Measurements from ENCODE around the gene CLTCL1.

Gene CLTCL1

DNA sequence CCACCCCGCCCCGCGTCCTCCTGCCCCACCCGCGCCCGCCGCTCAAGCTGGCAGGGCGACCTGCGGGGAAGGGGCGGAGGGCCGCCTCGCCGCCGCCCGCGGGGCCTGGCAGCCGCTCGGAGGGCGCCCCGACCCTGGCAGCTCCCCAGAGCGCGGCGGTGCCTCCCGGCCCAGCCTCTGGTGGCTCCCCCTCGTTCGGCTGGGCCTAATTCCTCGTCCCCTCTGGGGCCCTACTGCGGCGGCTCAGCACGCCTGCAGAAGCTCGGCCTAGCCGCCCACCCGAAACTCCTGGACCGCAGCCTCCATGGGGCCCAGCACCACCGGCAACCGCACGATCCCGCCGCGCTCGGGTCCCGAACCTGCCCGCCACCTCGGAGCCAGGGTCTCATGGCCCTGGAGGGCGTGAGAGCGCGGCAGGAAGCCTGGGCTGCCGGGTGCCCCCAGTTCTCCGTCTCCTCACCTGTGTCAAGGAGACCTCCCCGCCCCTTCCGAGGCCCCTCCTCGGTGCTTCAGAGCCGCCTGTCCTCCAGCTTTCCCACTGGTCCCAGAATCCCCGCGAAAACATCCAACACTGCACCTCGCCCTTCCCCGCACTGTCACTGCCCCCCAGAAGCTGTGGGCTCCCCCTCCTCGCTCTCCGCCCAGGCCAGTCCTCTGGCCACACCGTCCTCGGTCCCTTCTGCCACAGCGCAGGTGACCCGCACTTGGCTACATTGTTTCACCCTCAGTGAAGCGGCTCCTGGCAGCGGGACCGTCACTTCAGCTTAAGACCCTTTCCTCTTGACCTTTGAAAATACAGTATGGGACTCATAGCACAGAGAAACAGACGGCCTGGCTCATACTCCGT is 140.8 kb downstream of the CLTCL1 start:
- no peak overlapping the region for H3K4me3 ChIP-seq (replicated peaks; ENCODE audit: insufficient read depth, low read length)
- peaks cover 34% of the 10 kb centered on the region for H3K27me3 ChIP-seq (ENCODE audit: insufficient read depth, poor library complexity, severe bottlenecking)
- no peak for DNase-seq (ENCODE audit: low read depth in 1 of 2, low spot score in 1 of 2)

DNA sequence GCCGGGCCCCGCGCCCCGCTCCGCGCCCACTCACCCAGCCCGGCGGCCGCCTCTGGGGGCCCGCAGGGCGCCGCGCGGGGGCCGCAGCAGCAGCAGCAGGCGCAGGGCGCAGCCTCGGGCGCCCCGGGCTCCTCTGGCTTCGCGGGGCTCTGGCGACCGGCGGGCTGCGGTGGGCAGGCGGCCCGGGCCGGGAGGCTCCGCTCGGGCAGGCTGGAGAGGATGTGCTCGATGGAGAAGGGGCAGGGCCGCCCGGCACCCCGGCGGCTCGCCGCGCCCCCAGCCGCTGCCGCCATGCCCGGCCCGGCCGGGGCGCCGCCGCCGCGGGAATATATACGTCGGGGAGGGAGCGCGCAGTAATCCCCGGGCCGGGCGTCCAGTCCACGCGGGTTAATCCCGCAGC is 141.5 kb downstream of the CLTCL1 start, which contains the start of gene GSC2:
TSS of gene GSC2 (minus strand) at position 302 of the 400 bp plus-strand sequence. CDS start at position 293, 9 bp downstream.
- TF ChIP-seq, protein P1, sequence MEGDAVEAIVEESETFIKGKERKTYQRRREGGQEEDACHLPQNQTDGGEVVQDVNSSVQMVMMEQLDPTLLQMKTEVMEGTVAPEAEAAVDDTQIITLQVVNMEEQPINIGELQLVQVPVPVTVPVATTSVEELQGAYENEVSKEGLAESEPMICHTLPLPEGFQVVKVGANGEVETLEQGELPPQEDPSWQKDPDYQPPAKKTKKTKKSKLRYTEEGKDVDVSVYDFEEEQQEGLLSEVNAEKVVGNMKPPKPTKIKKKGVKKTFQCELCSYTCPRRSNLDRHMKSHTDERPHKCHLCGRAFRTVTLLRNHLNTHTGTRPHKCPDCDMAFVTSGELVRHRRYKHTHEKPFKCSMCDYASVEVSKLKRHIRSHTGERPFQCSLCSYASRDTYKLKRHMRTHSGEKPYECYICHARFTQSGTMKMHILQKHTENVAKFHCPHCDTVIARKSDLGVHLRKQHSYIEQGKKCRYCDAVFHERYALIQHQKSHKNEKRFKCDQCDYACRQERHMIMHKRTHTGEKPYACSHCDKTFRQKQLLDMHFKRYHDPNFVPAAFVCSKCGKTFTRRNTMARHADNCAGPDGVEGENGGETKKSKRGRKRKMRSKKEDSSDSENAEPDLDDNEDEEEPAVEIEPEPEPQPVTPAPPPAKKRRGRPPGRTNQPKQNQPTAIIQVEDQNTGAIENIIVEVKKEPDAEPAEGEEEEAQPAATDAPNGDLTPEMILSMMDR (IDR thresholded peaks at IDR 0.05; ENCODE audit: insufficient read depth, low read length) = no peak
- no peak for TF ChIP-seq GABPA (IDR thresholded peaks at IDR 0.05; ENCODE audit: low read depth)
- TF ChIP-seq, protein P2, sequence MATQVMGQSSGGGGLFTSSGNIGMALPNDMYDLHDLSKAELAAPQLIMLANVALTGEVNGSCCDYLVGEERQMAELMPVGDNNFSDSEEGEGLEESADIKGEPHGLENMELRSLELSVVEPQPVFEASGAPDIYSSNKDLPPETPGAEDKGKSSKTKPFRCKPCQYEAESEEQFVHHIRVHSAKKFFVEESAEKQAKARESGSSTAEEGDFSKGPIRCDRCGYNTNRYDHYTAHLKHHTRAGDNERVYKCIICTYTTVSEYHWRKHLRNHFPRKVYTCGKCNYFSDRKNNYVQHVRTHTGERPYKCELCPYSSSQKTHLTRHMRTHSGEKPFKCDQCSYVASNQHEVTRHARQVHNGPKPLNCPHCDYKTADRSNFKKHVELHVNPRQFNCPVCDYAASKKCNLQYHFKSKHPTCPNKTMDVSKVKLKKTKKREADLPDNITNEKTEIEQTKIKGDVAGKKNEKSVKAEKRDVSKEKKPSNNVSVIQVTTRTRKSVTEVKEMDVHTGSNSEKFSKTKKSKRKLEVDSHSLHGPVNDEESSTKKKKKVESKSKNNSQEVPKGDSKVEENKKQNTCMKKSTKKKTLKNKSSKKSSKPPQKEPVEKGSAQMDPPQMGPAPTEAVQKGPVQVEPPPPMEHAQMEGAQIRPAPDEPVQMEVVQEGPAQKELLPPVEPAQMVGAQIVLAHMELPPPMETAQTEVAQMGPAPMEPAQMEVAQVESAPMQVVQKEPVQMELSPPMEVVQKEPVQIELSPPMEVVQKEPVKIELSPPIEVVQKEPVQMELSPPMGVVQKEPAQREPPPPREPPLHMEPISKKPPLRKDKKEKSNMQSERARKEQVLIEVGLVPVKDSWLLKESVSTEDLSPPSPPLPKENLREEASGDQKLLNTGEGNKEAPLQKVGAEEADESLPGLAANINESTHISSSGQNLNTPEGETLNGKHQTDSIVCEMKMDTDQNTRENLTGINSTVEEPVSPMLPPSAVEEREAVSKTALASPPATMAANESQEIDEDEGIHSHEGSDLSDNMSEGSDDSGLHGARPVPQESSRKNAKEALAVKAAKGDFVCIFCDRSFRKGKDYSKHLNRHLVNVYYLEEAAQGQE (IDR thresholded peaks at IDR 0.05; ENCODE audit: insufficient replicate concordance, low read depth) = no peak
- no peak for TF ChIP-seq SPI1 (IDR thresholded peaks at IDR 0.05; ENCODE audit: borderline replicate concordance, low read depth)
- no peak for TF ChIP-seq POLR2AphosphoS5 (IDR thresholded peaks at IDR 0.05; ENCODE audit: low read depth)
- Histone ChIP-seq H3K27ac (replicated peaks) (no peak within 1 kb of the TSS), H3K4me3 (replicated peaks; ENCODE audit: insufficient read depth, low read length) (no peak within 1 kb of the TSS; the same call in 1 of the 2 replicates), H3K27me3 (ENCODE audit: insufficient read depth, poor library complexity, severe bottlenecking) (peaks cover 34% of the 10 kb centered on the region)
- DNase-seq (ENCODE audit: low read depth in 1 of 2, low spot score in 1 of 2) = no peak

More for the DNA sequence above, 140.8 kb downstream of the CLTCL1 start:
- TF ChIP-seq GABPA (IDR thresholded peaks at IDR 0.05; ENCODE audit: low read depth) (no peak), SPI1 (IDR thresholded peaks at IDR 0.05; ENCODE audit: borderline replicate concordance, low read depth) (no peak), POLR2AphosphoS5 (IDR thresholded peaks at IDR 0.05; ENCODE audit: low read depth) (no peak)
- TF ChIP-seq, protein P1 (IDR thresholded peaks at IDR 0.05; ENCODE audit: insufficient read depth, low read length) = no peak
- TF ChIP-seq, protein P2 (IDR thresholded peaks at IDR 0.05; ENCODE audit: insufficient replicate concordance, low read depth) = no peak
- no peak overlapping the region for H3K27ac ChIP-seq (replicated peaks)

DNA sequence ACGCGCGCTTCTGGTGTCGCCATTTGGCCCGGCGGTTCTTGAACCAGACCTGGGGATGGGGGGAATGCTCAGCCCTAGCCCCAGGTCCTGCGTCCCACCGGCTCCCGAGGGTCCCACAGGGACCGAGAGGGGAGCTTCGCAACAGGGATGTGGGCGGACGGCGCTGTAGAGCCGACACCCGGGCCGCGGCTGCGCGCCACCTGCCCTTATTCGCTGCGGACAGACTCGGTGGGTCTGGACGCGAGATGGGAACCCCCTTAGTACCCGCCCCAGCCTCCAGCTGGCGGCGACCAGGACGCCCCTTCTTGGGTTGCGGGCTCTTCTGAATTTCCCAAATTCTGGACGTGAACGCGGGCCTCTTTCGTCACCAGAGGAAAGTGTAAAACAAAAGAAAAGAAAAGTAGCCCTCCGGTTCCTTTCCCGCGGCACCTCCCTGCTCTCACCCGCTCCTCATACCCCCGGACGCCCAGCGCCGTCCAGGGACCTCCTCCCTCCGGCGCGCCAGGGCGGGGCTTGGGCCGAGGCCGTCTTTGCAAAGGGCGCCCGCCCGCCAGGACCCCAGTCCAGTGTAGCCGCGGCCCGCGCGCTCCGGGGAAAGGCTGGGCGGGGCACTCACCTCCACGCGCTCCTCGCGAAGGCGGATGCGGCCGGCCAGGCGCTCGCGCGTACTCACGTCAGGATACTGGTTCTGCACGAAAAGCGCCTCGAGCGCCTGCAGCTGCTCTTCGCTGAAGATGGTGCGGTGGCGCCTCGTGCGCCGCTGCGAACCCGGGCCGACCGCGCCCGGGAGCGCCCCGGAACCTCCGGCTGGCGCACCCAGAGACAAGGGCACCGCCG is 142.3 kb downstream of the CLTCL1 start:
- H3K27me3 ChIP-seq (ENCODE audit: insufficient read depth, poor library complexity, severe bottlenecking) = peaks cover 34% of the 10 kb centered on the region
- no peak overlapping the region; the same call in 1 of the 2 replicates for H3K4me3 ChIP-seq (replicated peaks; ENCODE audit: insufficient read depth, low read length)
- peak; percentile 36 to 48 for DNase-seq (ENCODE audit: low read depth in 1 of 2, low spot score in 1 of 2)
- H3K27ac ChIP-seq (replicated peaks) = no peak overlapping the region
- TF ChIP-seq SPI1 (IDR thresholded peaks at IDR 0.05; ENCODE audit: borderline replicate concordance, low read depth) (no peak), GABPA (IDR thresholded peaks at IDR 0.05; ENCODE audit: low read depth) (no peak), POLR2AphosphoS5 (IDR thresholded peaks at IDR 0.05; ENCODE audit: low read depth) (no peak)
- TF ChIP-seq, protein P2 (IDR thresholded peaks at IDR 0.05; ENCODE audit: insufficient replicate concordance, low read depth) = no peak
- TF ChIP-seq, protein P1 (IDR thresholded peaks at IDR 0.05; ENCODE audit: insufficient read depth, low read length) = no peak
